ENCODE results near the gene TMED6. TPM values are rescaled to one million over a fixed set of nuclear protein-coding genes. Genes with fewer than 3 reads are reported as not detected.
"Not testable (repeated sequence)": the region's sequence is repeated elsewhere in the genome, so short reads cannot be mapped to it uniquely, and the experiment has no call there.

Gene TMED6
- total RNA-seq, 2 experiments from 2014 or later = 0.70 to 1.2 TPM

DNA sequence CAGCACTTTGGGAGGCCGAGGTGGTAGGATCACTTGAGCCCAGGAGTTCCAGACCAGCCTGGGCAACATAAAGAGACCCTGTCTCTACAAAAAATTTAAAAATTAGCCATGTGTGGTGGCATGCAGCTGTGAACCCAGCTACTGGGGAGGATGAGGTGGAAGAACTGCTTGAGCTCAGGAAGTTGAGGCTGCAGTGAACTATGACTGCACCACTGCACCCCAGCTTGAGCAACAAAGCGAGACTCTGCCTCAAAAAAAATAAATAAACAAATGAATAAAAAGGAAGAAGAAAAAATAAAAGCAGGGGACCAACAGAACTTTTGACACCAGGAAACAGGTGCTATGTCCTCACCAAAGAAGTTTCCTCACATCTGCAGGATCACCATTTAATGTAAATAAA is 20.0 kb upstream of the TMED6 start:
- Mint-ChIP-seq H3K27ac (no peak overlapping the region), H3K27me3 (no peaks in the 10 kb centered on the region), H3K9me3 (no peaks in the 10 kb centered on the region), H3K4me1 (peaks cover 9% of the 10 kb centered on the region), H3K36me3 (peaks cover 19% of the 10 kb centered on the region), H3K4me3 (no peak overlapping the region)
- no peak for DNase-seq

- H3K9me3 Mint-ChIP-seq = no peaks in the 10 kb centered on the region
- DNase-seq = no peak
- no peak overlapping the region for H3K4me3 Mint-ChIP-seq
- H3K27ac Mint-ChIP-seq = no peak overlapping the region
- H3K36me3 Mint-ChIP-seq = peaks cover 21% of the 10 kb centered on the region
- no peaks in the 10 kb centered on the region for H3K27me3 Mint-ChIP-seq
- peaks cover 12% of the 10 kb centered on the region for H3K4me1 Mint-ChIP-seq
These were observed 17.3 kb upstream of the TMED6 start for GRCh38 chr16:69368866-69369265.

DNA sequence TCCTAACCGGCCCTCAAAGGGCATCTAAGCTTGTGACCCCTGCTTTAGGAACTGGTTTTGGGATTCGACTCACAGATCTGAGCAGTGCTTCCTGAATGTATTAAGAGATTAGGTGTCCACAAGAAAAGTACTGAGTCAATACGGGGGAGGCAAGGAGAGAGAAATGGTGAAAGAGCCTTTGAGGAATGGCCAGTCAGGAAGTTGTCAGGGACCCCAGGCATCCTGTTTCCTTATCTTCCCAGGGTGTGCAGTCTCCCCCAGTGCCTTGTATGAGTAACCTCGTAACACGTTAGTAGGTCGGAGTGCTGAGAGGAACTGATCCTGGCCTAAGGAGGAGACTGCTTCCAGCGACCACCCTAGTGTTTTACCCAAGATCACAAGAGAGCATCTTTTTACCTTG is 16.4 kb upstream of the TMED6 start:
- Mint-ChIP-seq H3K4me1 (peaks cover 11% of the 10 kb centered on the region), H3K9me3 (no peaks in the 10 kb centered on the region), H3K36me3 (peaks cover 23% of the 10 kb centered on the region), H3K4me3 (no peak overlapping the region), H3K27me3 (no peaks in the 10 kb centered on the region), H3K27ac (no peak overlapping the region)
- no peak for DNase-seq

DNA sequence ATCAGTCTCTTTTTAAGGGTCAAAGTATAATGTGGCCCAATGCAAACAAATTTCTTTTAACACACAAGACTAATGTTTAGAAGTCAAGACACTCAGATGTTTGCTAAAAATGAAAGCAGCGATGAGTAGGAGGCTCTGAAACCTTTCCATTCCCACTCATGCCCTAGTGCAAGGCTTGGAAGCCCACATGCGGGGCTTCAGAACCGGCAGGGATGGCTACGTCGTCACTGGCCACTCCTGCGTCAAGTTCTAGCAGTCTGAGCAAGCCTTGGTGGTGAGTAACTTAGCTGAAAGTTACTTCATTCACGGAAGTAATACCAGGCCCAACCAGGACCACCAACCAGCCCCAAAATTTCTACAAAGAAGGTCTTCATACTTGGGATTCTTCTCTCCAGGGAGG is 14.8 kb upstream of the TMED6 start:
- Mint-ChIP-seq H3K36me3 (peaks cover 20% of the 10 kb centered on the region), H3K9me3 (no peaks in the 10 kb centered on the region), H3K27me3 (no peaks in the 10 kb centered on the region), H3K27ac (no peak overlapping the region), H3K4me3 (no peak overlapping the region), H3K4me1 (peaks cover 11% of the 10 kb centered on the region)
- DNase-seq = no peak

GRCh38 chr16:69365901-69366300 is 14.3 kb upstream of the TMED6 start:
- Mint-ChIP-seq H3K4me1 (peaks cover 11% of the 10 kb centered on the region), H3K27me3 (no peaks in the 10 kb centered on the region), H3K27ac (no peak overlapping the region), H3K36me3 (peaks cover 18% of the 10 kb centered on the region), H3K4me3 (no peak overlapping the region), H3K9me3 (no peaks in the 10 kb centered on the region)
- DNase-seq = no peak

GRCh38 chr16:69364088-69364487 is 12.5 kb upstream of the TMED6 start:
- H3K27me3 Mint-ChIP-seq = no peaks in the 10 kb centered on the region
- no peak overlapping the region for H3K4me3 Mint-ChIP-seq
- no peak for DNase-seq
- H3K4me1 Mint-ChIP-seq = peaks cover 11% of the 10 kb centered on the region
- H3K27ac Mint-ChIP-seq = no peak overlapping the region
- no peaks in the 10 kb centered on the region for H3K9me3 Mint-ChIP-seq
- H3K36me3 Mint-ChIP-seq = peaks cover 9% of the 10 kb centered on the region

- DNase-seq = no peak
- no peaks in the 10 kb centered on the region for H3K27me3 Mint-ChIP-seq
- H3K27ac Mint-ChIP-seq = no peak overlapping the region
- no peaks in the 10 kb centered on the region for H3K9me3 Mint-ChIP-seq
- H3K4me1 Mint-ChIP-seq = peaks cover 11% of the 10 kb centered on the region
- no peak overlapping the region for H3K4me3 Mint-ChIP-seq
- peaks cover 9% of the 10 kb centered on the region for H3K36me3 Mint-ChIP-seq
These were observed 11.7 kb upstream of the TMED6 start for GRCh38 chr16:69363281-69363717.

GRCh38 chr16:69360070-69360469 is 8.5 kb upstream of the TMED6 start:
- not testable (repeated sequence) for H3K36me3 Mint-ChIP-seq, DNase-seq, H3K4me3 Mint-ChIP-seq, H3K4me1 Mint-ChIP-seq, H3K27me3 Mint-ChIP-seq, H3K9me3 Mint-ChIP-seq, H3K27ac Mint-ChIP-seq

GRCh38 chr16:69350536-69351133 is 951 bp downstream of the TMED6 start:
- Mint-ChIP-seq H3K9me3 (no peaks in the 10 kb centered on the region), H3K36me3 (peaks cover 16% of the 10 kb centered on the region), H3K4me3 (no peak overlapping the region), H3K27ac (no peak overlapping the region), H3K27me3 (no peaks in the 10 kb centered on the region), H3K4me1 (no peaks in the 10 kb centered on the region)
- no peak for DNase-seq

- H3K4me3 Mint-ChIP-seq = no peak overlapping the region
- no peak overlapping the region for H3K27ac Mint-ChIP-seq
- no peaks in the 10 kb centered on the region for H3K27me3 Mint-ChIP-seq
- peaks cover 3% of the 10 kb centered on the region for H3K4me1 Mint-ChIP-seq
- peaks cover 12% of the 10 kb centered on the region for H3K36me3 Mint-ChIP-seq
- H3K9me3 Mint-ChIP-seq = no peaks in the 10 kb centered on the region
- DNase-seq = no peak
These were observed 2.0 kb downstream of the TMED6 start for GRCh38 chr16:69349536-69349935.

DNA sequence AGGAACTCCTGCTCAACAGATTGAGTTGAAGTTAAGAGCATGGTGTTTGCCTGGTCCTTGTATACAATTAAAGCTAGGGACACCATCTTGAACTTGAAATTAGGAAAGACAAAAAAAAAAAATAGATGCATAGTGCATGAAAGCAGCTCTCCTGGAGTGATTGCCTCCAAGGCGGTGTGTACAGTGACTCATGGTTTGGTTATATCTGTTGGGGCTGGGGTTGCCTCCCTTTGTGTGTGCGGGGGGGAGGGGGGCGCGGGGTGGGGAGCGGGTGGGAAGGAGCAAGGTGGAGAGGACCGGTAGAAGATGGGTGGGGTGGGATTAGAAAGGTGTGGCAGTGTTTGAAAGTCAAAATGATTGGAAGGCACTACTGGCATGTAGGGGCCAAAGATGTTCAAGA is 3.4 kb downstream of the TMED6 start:
- H3K4me3 Mint-ChIP-seq = no peak overlapping the region
- no peak overlapping the region for H3K27ac Mint-ChIP-seq
- peaks cover 3% of the 10 kb centered on the region for H3K4me1 Mint-ChIP-seq
- no peak for DNase-seq
- no peaks in the 10 kb centered on the region for H3K27me3 Mint-ChIP-seq
- H3K36me3 Mint-ChIP-seq = peaks cover 15% of the 10 kb centered on the region
- H3K9me3 Mint-ChIP-seq = no peaks in the 10 kb centered on the region

DNA sequence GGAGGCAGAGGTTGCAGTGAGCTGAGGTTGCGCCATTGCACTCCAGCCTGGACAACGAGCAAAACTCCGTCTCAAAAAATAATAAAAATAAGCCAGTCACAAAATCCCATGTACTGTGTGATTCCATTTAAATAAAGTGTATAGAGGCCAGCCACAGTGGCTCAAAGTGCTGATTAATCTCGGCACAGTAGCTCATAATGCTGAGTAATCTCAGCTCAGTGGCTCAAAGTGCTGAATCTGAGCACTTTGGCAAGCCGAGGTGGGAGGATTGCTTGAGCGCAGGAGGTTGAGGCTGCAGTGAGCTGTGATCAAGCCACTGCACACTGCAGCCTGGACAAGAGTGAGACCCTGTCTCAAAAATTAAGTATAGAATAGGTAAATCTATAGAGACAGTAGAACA is 4.9 kb downstream of the TMED6 start:
- Mint-ChIP-seq H3K4me3 (no peak overlapping the region), H3K9me3 (no peaks in the 10 kb centered on the region), H3K27ac (no peak overlapping the region), H3K4me1 (peaks cover 10% of the 10 kb centered on the region), H3K27me3 (no peaks in the 10 kb centered on the region), H3K36me3 (peaks cover 17% of the 10 kb centered on the region)
- no peak for DNase-seq

- H3K27me3 Mint-ChIP-seq = no peaks in the 10 kb centered on the region
- no peak overlapping the region for H3K4me3 Mint-ChIP-seq
- H3K9me3 Mint-ChIP-seq = no peaks in the 10 kb centered on the region
- H3K36me3 Mint-ChIP-seq = peaks cover 25% of the 10 kb centered on the region
- no peak for DNase-seq
- H3K4me1 Mint-ChIP-seq = peaks cover 17% of the 10 kb centered on the region
- H3K27ac Mint-ChIP-seq = no peak overlapping the region
These were observed 5.7 kb downstream of the TMED6 start for GRCh38 chr16:69345923-69346322.

DNA sequence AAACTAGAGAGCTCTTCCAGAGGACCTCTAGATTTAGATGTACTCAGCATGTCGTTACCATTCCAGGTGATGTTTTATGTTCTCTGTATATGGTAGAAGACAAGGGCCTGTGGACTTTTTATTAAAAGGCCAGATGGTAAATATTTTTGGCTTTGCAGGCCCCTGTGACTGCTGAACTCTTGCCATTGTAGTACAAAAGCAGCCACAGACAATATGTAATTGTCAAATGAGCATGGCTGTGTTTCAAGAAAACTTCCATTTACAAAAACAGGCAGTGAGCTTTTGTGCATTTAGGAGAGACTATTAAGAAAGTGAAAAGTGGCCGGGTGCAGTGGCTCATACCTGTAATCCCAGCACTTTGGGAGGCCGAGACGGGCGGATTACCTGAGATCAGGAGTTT is 7.4 kb downstream of the TMED6 start:
- H3K36me3 Mint-ChIP-seq = peaks cover 35% of the 10 kb centered on the region
- peaks cover 23% of the 10 kb centered on the region for H3K4me1 Mint-ChIP-seq

GRCh38 chr16:69340095-69340644 is 11.4 kb downstream of the TMED6 start:
- Mint-ChIP-seq H3K4me1 (peaks cover 35% of the 10 kb centered on the region), H3K27me3 (no peaks in the 10 kb centered on the region), H3K4me3 (peak overlapping the region; percentile 96), H3K36me3 (peaks cover 33% of the 10 kb centered on the region), H3K27ac (peak overlapping the region; percentile 96), H3K9me3 (no peaks in the 10 kb centered on the region)
- DNase-seq = peak; percentile 39

More for the DNA sequence above, 7.4 kb downstream of the TMED6 start:
- no peak overlapping the region for H3K4me3 Mint-ChIP-seq
- no peaks in the 10 kb centered on the region for H3K9me3 Mint-ChIP-seq
- DNase-seq = no peak
- no peaks in the 10 kb centered on the region for H3K27me3 Mint-ChIP-seq
- no peak overlapping the region for H3K27ac Mint-ChIP-seq

Data from activated naive CD8-positive, alpha-beta T cell treated with anti-CD3 and anti-CD28 coated beads for 36 hours (primary cell).